SK-N-SH (cell line): ENCODE results near the gene MEPE. TPM values are rescaled to one million over a fixed set of nuclear protein-coding genes. Genes with fewer than 3 reads are reported as not detected.
A peak's percentile ranks its signal among the peaks of the same experiment; 100 is the strongest.

ENCODE experiments used
- CTCF ChIA-PET: fragments of 300-600, 350-600 bp; formaldehyde crosslinking; extraction: SDS; loops from one replicate; lab custom pipeline; 2021; lab: Yijun Ruan, JAX
- POLR2A ChIA-PET: fragments of 350-600 bp; sonication (Branson Sonifier 250); formaldehyde crosslinking; extraction: SDS; loops from one replicate; lab custom pipeline; 2020; ENCODE audit warnings: antibody characterized with exemption, inconsistent platforms; lab: Yijun Ruan, JAX
- DNase-seq: peaks from one replicate; pipeline ENCODE4 v3.0.0; 2012
- H2AFZ ChIP-seq: fragments of 200-600 bp; sonication (generic); 2 replicates; pipeline ENCODE4 v1.8.1; 2016; ENCODE audit warnings: antibody characterized with exemption, mild to moderate bottlenecking, low read depth
- H3F3A ChIP-seq: fragments of 200-600 bp; sonication (generic); replicated peaks from 2 replicates; pipeline ENCODE3; 2016; ENCODE audit warnings: antibody characterized with exemption, mild to moderate bottlenecking; ENCODE audit not compliant: insufficient read depth
- H3K27ac ChIP-seq, 2 experiments: fragments of 200-500 bp in 1 of 2; fragments of 200-600 bp in 1 of 2; sonication (Bioruptor generic) in 1 of 2; sonication (generic), shearing (Covaris generic) in 1 of 2; 2 replicates each; pipeline versions ENCODE4 v1.5.1 to v1.6.1; 2014 to 2016; ENCODE audit warnings: low read depth in 2 of 2, inconsistent platforms in 1 of 2, low read length in 1 of 2, mild to moderate bottlenecking in 1 of 2, mixed read lengths in 1 of 2
- H3K27me3 ChIP-seq: fragments of 200-600 bp; sonication (generic), shearing (Covaris generic); 2 replicates; pipeline ENCODE4 v1.6.1; 2016; ENCODE audit warnings: mixed run types; ENCODE audit not compliant: insufficient read depth
- H3K36me3 ChIP-seq, 2 experiments: fragments of 200-500 bp in 1 of 2; fragments of 200-600 bp in 1 of 2; sonication (Bioruptor generic) in 1 of 2; sonication (generic) in 1 of 2; replicated peaks in 1 of 2; 2 replicates each; pipeline versions ENCODE3 to v1.5.1; 2014 to 2016; ENCODE audit warnings: low read length in 1 of 2, mild to moderate bottlenecking in 1 of 2; ENCODE audit not compliant: insufficient read depth in 2 of 2, control insufficient read depth in 1 of 2
- H3K4me1 ChIP-seq, 2 experiments: fragments of 200-500 bp in 1 of 2; fragments of 200-600 bp in 1 of 2; sonication (Bioruptor generic) in 1 of 2; sonication (generic), shearing (Covaris generic) in 1 of 2; 2 replicates each; pipeline versions ENCODE4 v1.5.1 to v1.6.1; 2014 to 2016; ENCODE audit warnings: low read depth in 1 of 2, low read length in 1 of 2, mixed run types in 1 of 2; ENCODE audit not compliant: insufficient read depth in 2 of 2, control insufficient read depth in 1 of 2
- H3K4me2 ChIP-seq: fragments of 200-600 bp; sonication (generic), shearing (Covaris generic); 2 replicates; pipeline ENCODE4 v1.6.1; 2017; ENCODE audit warnings: mixed run types
- H3K4me3 ChIP-seq, 2 experiments: fragments of 200-500 bp in 1 of 2; fragments of 200-600 bp in 1 of 2; sonication (Bioruptor generic) in 1 of 2; sonication (generic), shearing (Covaris generic) in 1 of 2; 2 replicates each; pipeline versions ENCODE4 v1.5.1 to v1.8.1; 2014 to 2016; ENCODE audit warnings: low read depth in 2 of 2, inconsistent platforms in 1 of 2, low read length in 1 of 2, mild to moderate bottlenecking in 1 of 2, mixed read lengths in 1 of 2, moderate library complexity in 1 of 2
- H3K79me2 ChIP-seq: fragments of 200-600 bp; sonication (generic); 2 replicates; pipeline ENCODE4 v1.8.1; 2017; ENCODE audit warnings: mild to moderate bottlenecking; ENCODE audit not compliant: insufficient read depth
- H3K9ac ChIP-seq: fragments of 200-600 bp; sonication (generic); 2 replicates; pipeline ENCODE4 v1.6.1; 2017; ENCODE audit warnings: mixed run types
- H3K9me2 ChIP-seq: fragments of 200-600 bp; sonication (generic); 2 replicates; pipeline ENCODE4 v1.6.1; 2017; ENCODE audit warnings: mixed run types
- H3K9me3 ChIP-seq: fragments of 200-600 bp; sonication (generic); 2 replicates; pipeline ENCODE4 v1.6.1; 2017; ENCODE audit warnings: mixed run types, mild to moderate bottlenecking, moderate library complexity
- H4K20me1 ChIP-seq: fragments of 200-600 bp; sonication (generic); 2 replicates; pipeline ENCODE4 v1.6.1; 2017; ENCODE audit warnings: mild to moderate bottlenecking, mixed run types; ENCODE audit not compliant: insufficient read depth
- CHD2 ChIP-seq: fragments of 150-350 bp; IDR thresholded peaks from 2 replicates; pipeline ENCODE4 v1.6.1; 2018; ENCODE audit warnings: low read length; ENCODE audit not compliant: partially characterized antibody
- CTCF ChIP-seq: fragments of 200-600 bp; sonication (generic); IDR thresholded peaks from 2 replicates; pipeline ENCODE4 v1.6.1; 2017; ENCODE audit warnings: antibody characterized with exemption, mild to moderate bottlenecking, moderate library complexity
- ELF1 ChIP-seq: IDR thresholded peaks from 2 replicates; pipeline ENCODE4 v1.4.0; 2012
- FOXM1 ChIP-seq: IDR thresholded peaks from 2 replicates; pipeline ENCODE4 v1.4.0; 2012; ENCODE audit warnings: low read depth, mild to moderate bottlenecking
- GABPA ChIP-seq: IDR thresholded peaks from 2 replicates; pipeline ENCODE4 v1.4.0; 2012; ENCODE audit warnings: low read depth, mild to moderate bottlenecking
- GATA2 ChIP-seq: sonication (generic); formaldehyde crosslinking; IDR thresholded peaks from 2 replicates; pipeline ENCODE4 v1.5.0; 2020; ENCODE audit warnings: mild to moderate bottlenecking, missing genetic modification reagents
- MAX ChIP-seq: IDR thresholded peaks from 2 replicates; pipeline ENCODE4 v1.4.0; 2012; ENCODE audit warnings: low read depth
- MXI1 ChIP-seq: IDR thresholded peaks from 2 replicates; pipeline ENCODE4 v1.6.1; 2012; ENCODE audit warnings: mild to moderate bottlenecking, low read depth, low read length, improper control_type of control experiment
- RAD21 ChIP-seq: IDR thresholded peaks from 2 replicates; pipeline ENCODE4 v1.6.1; 2012; ENCODE audit warnings: mild to moderate bottlenecking, low read length
- RCOR1 ChIP-seq: fragments of 150-350 bp; IDR thresholded peaks from 2 replicates; pipeline ENCODE4 v1.6.1; 2017; ENCODE audit warnings: antibody characterized with exemption, low read length
- RFX5 ChIP-seq: IDR thresholded peaks from 2 replicates; pipeline ENCODE4 v1.6.1; 2012; ENCODE audit warnings: mild to moderate bottlenecking, improper control_type of control experiment, low read length
- SIN3A ChIP-seq: IDR thresholded peaks from 2 replicates; pipeline ENCODE4 v1.6.1; 2012; ENCODE audit warnings: low read depth, mild to moderate bottlenecking, low read length, moderate library complexity, borderline replicate concordance
- SMC3 ChIP-seq: IDR thresholded peaks from 2 replicates; pipeline ENCODE4 v1.6.1; 2012; ENCODE audit warnings: low read depth, low read length, improper control_type of control experiment
- TAF1 ChIP-seq: IDR thresholded peaks from 2 replicates; pipeline ENCODE4 v1.6.1; 2012; ENCODE audit warnings: low read depth, mild to moderate bottlenecking, low read length, moderate library complexity, borderline replicate concordance
- WGBS: methylation state at CpG from one replicate; pipeline ENCODE4 v1.1.6; 2017; ENCODE audit warnings: low lambda C conversion rate; 5-methylcytosine and 5-hydroxymethylcytosine counted together
- polyA plus RNA-seq, 3 experiments: library from polyadenylated mRNA; depleted of rRNA; stranded (reverse); fragments of >200 nt; gene quantifications; 2 replicates each; pipeline ENCODE4 v1.2.3, GENCODE V29; 2012
- TF ChIP-seq, protein P1 (sequence below): fragments of 150-350 bp; IDR thresholded peaks from 2 replicates; pipeline ENCODE4 v1.6.1; 2017; ENCODE audit warnings: antibody characterized with exemption, low read length, low read depth, borderline replicate concordance

Gene MEPE
- polyA plus RNA-seq, 1 of the 3 experiments (the other 2 are of a cell fraction): not detected

DNA sequence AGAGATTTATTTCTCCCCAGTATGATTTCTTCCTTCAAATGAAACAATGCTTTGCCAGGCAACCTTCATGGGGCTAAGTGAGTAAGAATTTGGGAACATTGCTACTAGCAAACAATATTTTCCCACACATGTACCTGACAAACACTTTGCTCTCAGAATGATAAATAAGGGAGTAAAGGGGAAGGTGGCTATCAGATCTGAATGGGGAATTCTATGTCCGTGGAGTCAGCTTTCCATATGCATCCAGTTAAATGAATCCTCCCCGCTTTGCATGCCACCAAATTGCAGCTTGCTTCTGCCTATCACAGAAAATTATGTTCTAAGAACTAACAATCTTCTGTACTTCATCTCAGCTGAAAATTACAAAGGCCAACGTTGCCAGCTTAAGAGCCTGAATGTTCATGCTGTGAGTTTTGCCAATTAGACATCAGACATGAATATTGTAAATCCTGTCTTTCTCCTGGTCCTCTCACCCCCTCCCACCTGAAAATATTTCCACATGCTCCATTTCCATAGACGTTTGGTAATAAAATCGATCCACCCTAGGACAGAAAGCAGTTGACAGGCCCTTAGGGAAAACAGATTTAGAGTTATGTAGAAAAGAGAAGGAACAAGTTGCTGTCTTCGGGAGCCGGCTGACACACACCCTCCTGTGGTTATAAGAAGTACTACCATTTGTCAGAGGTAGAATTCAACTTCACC, 6.3 kb downstream of the MEPE start (continued):
- peak; percentile 75 for TF ChIP-seq CTCF

- H3K36me3 ChIP-seq: no peaks in the 10 kb centered on the region
- no peaks in the 10 kb centered on the region for H3K9me3 ChIP-seq
- no peak overlapping the region for H2AFZ ChIP-seq
- ChIA-PET CTCF (interaction anchor here (0.6 to 5.0 kb wide), 20 partner anchors 9 to 475 kb away, joined by 3 to 51 read pairs (median 4); no protein-coding TSS in a partner anchor), POLR2A (no interaction called here)
- H4K20me1 ChIP-seq: no peaks in the 10 kb centered on the region
- H3K9ac ChIP-seq: no peak overlapping the region
- TF ChIP-seq, protein P1, sequence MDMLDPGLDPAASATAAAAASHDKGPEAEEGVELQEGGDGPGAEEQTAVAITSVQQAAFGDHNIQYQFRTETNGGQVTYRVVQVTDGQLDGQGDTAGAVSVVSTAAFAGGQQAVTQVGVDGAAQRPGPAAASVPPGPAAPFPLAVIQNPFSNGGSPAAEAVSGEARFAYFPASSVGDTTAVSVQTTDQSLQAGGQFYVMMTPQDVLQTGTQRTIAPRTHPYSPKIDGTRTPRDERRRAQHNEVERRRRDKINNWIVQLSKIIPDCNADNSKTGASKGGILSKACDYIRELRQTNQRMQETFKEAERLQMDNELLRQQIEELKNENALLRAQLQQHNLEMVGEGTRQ: no peak
- TF ChIP-seq SIN3A (no peak), RAD21 (no peak), CHD2 (no peak), RCOR1 (no peak)
- H3K27ac ChIP-seq: no peak overlapping the region
- no peak overlapping the region for H3K4me3 ChIP-seq
- no peaks in the 10 kb centered on the region for H3K9me2 ChIP-seq
- no peak overlapping the region for H3K4me2 ChIP-seq
- no peaks in the 10 kb centered on the region for H3K79me2 ChIP-seq
- H3K4me1 ChIP-seq: peaks cover 0 to 9% of the 10 kb centered on the region in 2 experiments; a peak in 1 of 4 replicates
- WGBS: 0% methylated on average over 1 of the region's 1 CpG
- peaks cover 5% of the 10 kb centered on the region for H3F3A ChIP-seq
- no peaks in the 10 kb centered on the region for H3K27me3 ChIP-seq
- DNase-seq: no peak
Measured at GRCh38 chr4:87839592-87839946, 6.8 kb downstream of the MEPE start.

GRCh38 chr4:87840149-87840548, 7.4 kb downstream of the MEPE start:
- Histone ChIP-seq H3K27me3 (no peaks in the 10 kb centered on the region), H3K36me3 (no peaks in the 10 kb centered on the region), H4K20me1 (no peaks in the 10 kb centered on the region), H3K4me1 (peaks cover 0 to 8% of the 10 kb centered on the region in 2 experiments; a peak in 1 of 4 replicates), H3K9me2 (no peaks in the 10 kb centered on the region), H3K9ac (no peak overlapping the region), H3K9me3 (no peaks in the 10 kb centered on the region), H3K4me2 (no peak overlapping the region), H3F3A (peaks cover 5% of the 10 kb centered on the region), H3K4me3 (no peak overlapping the region), H3K79me2 (no peaks in the 10 kb centered on the region), H2AFZ (no peak overlapping the region), H3K27ac (no peak overlapping the region)
- TF ChIP-seq ELF1: no peak
- no peak for TF ChIP-seq GABPA
- no peak for TF ChIP-seq TAF1
- TF ChIP-seq SMC3: no peak
- TF ChIP-seq, protein P1: no peak
- no peak for TF ChIP-seq FOXM1
- no peak for TF ChIP-seq MAX
- no peak for TF ChIP-seq MXI1
- no peak for TF ChIP-seq GATA2
- no peak for TF ChIP-seq RFX5
- WGBS: 68% methylated on average over 3 of the region's 3 CpGs
- CTCF ChIA-PET: interaction anchor here (0.6 to 3.0 kb wide), 12 partner anchors 8 to 372 kb away, joined by 3 to 26 read pairs (median 4); no protein-coding TSS in a partner anchor
- no peak for DNase-seq
- POLR2A ChIA-PET: no interaction called here
